ENCODE results near the gene GRID2IP.
A peak's percentile ranks its signal among the peaks of the same experiment; 100 is the strongest.

Gene GRID2IP

GRCh38 chr7:6545398-6546126 is 5.7 kb downstream of the GRID2IP start:
- in situ Hi-C loops (cut with MboI; ENCODE audit: low sequenced_read_pairs, unreplicated experiment) = no loop called here
- TF ChIP-seq CTCF (IDR thresholded peaks at IDR 0.05; ENCODE audit: borderline replicate concordance, control extremely low read depth, extremely low read depth, insufficient read depth, missing control alignments) = no peak
- peak; percentile 64 for DNase-seq (ENCODE audit: low spot score)

- no peak for TF ChIP-seq CTCF (IDR thresholded peaks at IDR 0.05; ENCODE audit: borderline replicate concordance, control extremely low read depth, extremely low read depth, insufficient read depth, missing control alignments)
- DNase-seq (ENCODE audit: low spot score) = no peak
- in situ Hi-C loops (cut with MboI; ENCODE audit: low sequenced_read_pairs, unreplicated experiment) = no loop called here
Measured at GRCh38 chr7:6542368-6542767, 8.9 kb downstream of the GRID2IP start.

GRCh38 chr7:6536262-6537260 is 14.7 kb downstream of the GRID2IP start:
- DNase-seq (ENCODE audit: low spot score) = peak; percentile 63
- TF ChIP-seq CTCF (IDR thresholded peaks at IDR 0.05; ENCODE audit: borderline replicate concordance, control extremely low read depth, extremely low read depth, insufficient read depth, missing control alignments) = no peak

GRCh38 chr7:6533893-6534495 is 17.3 kb downstream of the GRID2IP start:
- no peak for TF ChIP-seq CTCF (IDR thresholded peaks at IDR 0.05; ENCODE audit: borderline replicate concordance, control extremely low read depth, extremely low read depth, insufficient read depth, missing control alignments)
- in situ Hi-C loops (cut with MboI; ENCODE audit: low sequenced_read_pairs, unreplicated experiment) = no loop called here
- no peak for DNase-seq (ENCODE audit: low spot score)

More at GRCh38 chr7:6536262-6537260, 14.7 kb downstream of the GRID2IP start:
- in situ Hi-C loops (cut with MboI; ENCODE audit: low sequenced_read_pairs, unreplicated experiment) = no loop called here

- no peak for TF ChIP-seq CTCF (IDR thresholded peaks at IDR 0.05; ENCODE audit: borderline replicate concordance, control extremely low read depth, extremely low read depth, insufficient read depth, missing control alignments)
- no peak for DNase-seq (ENCODE audit: low spot score)
- in situ Hi-C loops (cut with MboI; ENCODE audit: low sequenced_read_pairs, unreplicated experiment) = no loop called here
Measured at GRCh38 chr7:6532516-6532915, 18.7 kb downstream of the GRID2IP start.

Measured in GM13976 (cell line).